Embryonic facial prominence (tissue), 1 donor: Measurements from ENCODE around the gene GMCL1.
"Not testable (repeated sequence)": the region's sequence is repeated elsewhere in the genome, so short reads cannot be mapped to it uniquely, and the experiment has no call there.

Experiments used
- DNase-seq: peaks from one replicate; pipeline ENCODE4 v3.0.0-alpha.2; 2016; ENCODE audit errors: extremely low spot score

GMCL1 gene

DNA sequence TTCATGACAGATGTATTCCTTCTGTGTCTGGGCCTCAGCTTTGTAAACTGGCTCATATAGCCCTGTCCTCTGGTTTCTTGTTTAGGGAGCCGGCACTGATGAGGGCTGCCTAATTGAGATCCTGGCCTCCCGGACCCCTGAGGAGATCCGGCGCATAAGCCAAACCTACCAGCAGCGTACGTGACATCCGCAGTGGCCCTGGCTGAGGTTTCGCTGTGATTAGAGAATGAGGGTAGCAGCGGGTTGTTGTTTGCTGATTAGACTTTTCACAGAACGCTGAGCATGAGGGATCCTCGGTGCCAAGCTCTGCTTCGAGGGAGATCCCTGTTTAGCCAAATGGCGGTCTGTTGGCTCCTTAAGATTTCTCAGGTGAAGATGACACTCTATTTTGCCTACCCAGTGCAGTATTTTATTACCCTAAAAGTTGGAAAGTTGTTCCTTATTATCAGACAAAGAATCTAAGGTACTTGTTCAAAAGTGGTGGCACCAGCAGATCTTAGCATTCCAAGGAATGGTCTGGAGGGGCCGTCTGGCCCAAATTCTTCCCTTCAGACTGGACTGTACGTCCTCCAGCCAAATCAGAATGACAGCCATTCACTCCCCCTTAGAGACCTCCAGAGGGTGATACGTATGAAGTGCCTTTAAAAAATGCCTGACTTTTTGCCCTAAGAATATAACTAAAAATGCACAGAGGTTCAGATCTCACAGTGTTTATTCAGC lies 21.5 kb upstream of the GMCL1 start:
- no peak for DNase-seq

GRCh38 chr2:69810550-69810949 lies 18.9 kb upstream of the GMCL1 start:
- DNase-seq: no peak

- DNase-seq: no peak
These were observed 18.4 kb upstream of the GMCL1 start for GRCh38 chr2:69811018-69811417.

- DNase-seq: no peak
These were observed 17.9 kb upstream of the GMCL1 start for GRCh38 chr2:69811591-69811990.

DNA sequence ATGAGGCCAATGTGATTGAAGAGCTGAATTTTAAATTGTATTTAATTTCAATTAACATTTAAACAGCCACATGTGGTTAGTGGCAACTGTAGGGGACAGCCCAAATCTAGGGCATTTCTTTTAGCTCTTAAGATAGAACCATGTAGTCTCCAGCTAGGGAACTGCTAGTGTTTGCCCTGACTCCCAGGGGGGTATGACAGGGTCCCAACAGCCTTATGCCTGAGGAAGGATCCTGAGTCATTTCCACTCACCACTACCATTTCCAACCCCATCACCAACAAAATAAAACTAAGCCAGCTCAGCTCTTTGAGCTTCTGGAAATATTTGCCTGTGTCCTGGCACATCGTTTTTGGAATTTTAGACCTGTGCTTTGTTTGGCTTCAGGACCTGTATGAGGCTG lies 13.7 kb upstream of the GMCL1 start:
- DNase-seq: no peak

DNA sequence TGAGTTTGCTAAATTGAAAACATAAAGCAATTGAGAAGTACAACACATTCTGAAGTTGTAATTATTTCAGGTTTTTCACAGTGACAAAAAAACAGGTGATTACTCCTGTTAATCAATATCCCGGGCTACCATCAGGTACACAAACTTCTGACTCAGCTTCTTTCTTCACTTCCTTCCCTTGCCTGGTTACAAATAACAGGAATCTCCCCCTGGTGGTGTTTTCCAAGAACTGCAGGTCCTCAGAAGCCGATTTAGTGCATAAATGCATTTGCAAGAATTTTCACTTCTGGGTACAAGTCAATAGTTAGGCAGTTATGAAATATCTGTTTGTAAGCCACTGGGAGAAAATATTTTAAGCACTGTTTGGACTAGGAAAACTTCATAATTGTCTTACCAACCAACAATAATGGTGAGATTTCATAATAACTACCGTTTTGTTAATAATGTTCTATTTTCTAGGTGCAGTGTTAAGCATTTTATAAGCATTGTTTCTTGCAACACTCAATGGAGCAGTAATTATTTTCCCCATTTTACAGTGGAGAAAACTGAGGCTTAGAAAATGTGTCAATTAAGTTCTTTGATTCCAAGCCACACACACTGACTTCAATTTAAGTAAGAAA lies 12.4 kb upstream of the GMCL1 start:
- DNase-seq: peak; percentile 82

DNA sequence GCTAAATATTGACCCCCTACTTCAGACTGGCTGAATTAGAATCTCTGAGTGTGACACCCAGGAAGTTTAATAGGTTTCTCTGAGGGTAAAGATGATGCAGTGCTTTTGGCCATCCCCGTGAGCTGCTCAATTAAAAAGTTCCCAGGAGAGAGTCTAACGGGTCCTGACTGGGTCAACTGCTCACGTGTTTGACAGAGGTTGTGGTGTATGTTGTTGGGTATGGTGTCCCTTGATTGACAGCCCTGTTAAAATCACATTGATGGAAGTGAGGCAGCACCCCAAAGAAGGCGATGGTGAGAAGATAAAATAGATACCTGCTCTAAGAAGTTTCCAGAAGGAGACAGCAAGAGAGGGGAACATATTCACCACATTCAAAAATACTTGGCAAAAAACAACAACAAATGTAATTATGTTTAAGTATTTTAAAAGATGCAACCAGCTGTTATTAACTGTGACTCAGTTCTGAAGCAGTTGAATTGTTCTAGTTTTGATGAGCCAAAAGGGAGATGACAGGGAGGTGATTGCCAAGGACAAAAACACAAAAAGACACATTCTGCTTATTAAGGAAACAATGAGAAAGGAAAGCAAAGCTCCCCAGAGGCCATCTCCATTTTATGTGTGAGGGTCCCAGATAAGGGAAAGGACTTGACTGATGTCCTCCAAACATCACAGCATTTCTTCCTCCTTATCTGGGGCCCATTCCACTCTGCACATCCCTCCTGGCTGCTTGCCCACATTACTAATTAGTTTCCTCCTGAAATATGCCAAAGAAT lies 11.5 kb upstream of the GMCL1 start:
- no peak for DNase-seq

DNA sequence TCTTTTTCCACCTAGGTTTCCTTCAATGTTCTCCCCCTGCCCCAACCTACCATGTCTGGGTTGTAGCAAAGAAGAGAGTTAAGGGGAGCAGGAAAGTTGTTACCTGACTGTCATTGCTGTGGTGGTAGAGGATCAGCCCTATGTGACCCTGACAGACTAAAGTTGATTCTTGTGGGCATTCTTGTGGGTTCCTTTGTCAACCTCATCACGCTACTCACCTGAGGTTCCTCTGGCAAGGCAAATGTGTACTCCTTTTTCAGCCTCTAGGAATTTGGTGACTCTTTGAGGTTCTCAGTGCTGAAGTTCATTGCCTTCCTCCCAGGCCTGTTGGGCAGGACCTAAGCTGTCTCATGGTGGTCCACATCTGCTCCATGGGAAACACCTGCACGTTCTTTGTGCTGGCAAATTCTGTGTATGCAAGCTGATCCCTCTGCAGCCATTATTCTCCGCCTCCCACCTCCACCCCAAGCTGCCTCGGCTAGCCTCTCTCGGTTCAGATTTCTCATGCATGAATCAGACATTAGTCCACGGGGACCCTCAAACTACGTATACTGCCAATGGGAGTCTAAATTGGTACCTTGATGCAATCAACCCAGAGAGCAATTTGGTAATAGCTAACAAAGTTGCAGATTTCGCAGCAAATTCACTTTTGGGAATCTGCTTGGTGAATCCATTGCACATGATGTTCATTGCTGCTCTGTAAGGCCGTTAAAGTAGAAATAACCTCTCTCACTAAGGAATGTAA lies 1.5 kb upstream of the GMCL1 start:
- no peak for DNase-seq

DNA sequence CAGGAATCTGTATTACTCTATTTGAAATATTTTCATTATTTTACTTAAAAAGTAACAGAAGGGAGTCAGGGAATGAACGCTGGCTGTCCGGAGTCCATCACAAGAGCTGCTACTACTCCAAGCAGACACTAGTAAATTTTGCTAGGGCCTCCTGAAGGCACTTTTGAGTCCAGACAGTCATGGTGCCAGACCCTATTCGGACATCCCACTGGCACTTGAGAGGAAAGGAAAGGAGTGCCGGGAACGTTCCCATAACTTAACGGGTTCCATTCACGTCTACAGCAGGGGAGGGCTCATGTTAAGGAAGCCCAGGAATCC lies 563 bp upstream of the GMCL1 start:
- peak; percentile 27 for DNase-seq

GRCh38 chr2:69830045-69830905 lies 815 bp downstream of the GMCL1 start:
- DNase-seq: no peak

- DNase-seq: not testable (repeated sequence)
These were observed 1.4 kb downstream of the GMCL1 start for GRCh38 chr2:69830906-69831241.

DNA sequence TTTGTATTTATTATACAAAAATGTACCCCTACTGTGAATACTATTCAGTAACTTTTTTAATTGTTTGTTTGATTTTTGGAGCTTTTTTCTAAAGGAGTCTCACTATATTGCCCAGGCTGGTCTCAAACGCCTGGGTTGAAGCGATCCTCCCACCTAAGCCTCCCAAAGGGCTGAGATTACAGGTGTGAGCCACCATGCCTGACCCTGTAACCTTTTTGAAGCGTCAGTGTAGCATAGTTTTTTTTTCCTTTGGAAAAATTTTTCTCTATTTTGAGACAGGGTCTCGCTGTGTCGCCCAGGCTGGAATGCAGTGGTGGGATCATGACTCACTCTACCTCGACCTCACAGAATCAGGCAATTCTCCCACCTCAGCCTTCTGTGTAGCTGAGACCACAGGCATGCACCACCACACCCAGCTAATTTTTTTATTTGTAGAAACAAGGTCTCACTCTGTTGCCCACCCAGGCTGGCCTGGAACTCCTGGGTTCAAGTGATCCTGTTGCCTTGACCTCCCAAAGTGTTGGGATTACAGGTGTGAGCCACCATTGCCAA lies 2.0 kb downstream of the GMCL1 start:
- no peak for DNase-seq

- DNase-seq: no peak
These were observed 4.3 kb downstream of the GMCL1 start for GRCh38 chr2:69833752-69834151.

DNA sequence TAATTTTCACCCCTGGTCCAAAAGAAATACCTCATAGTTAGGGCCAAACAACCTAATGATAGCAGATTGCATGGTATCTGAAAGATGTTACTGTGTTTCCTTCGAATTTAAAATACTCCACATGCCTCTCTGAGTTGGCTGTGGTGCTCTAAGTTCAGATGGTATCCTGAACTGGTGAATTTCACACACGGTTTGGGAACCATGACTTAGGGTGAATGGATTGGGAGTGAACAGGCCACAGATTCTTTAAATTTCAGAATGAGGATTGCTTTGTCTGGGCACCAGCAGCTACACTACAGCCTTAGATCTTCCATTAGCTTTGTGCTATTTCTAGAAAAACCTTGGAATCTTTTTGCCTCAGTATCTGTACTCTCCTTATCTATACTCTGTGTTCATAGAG lies 6.2 kb downstream of the GMCL1 start:
- no peak for DNase-seq

DNA sequence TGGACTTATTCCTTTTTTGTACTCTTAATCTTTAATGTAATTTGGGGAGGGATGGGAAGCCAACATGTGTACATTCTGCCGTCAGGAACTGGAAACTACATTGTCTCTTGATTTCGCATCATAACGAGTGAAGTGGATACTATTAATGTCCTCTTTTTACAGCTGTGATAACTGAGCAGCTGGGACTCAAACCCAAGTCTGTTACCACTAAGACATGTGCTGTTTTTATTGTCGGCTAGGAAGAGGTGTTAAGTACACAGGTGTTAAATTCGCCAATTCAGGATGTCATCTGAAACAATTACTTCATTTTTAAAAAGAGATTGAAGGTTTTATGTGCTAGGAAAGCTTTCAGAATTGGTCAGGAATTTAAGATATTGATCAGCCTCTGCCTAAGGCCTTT lies 6.9 kb downstream of the GMCL1 start:
- DNase-seq: no peak

DNA sequence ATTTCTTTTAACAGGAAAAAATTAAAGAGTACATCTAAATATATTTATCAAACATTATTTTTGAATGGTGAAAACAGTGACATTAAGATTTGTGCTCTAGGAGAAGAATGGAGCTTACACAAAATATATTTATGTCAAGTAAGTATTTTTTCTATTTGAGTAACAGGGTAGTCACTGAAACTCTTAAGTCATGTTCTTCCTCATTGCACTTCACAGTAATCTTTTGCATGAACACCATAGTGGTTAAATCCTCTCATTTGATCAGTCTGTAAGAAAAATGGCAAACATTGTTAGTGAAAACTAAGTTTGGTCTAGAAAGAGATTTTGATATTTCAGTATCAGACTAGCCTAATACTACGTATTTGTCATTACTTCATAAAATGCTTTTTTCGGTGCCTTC lies 8.1 kb downstream of the GMCL1 start:
- DNase-seq: no peak

GRCh38 chr2:69843993-69844392 lies 14.5 kb downstream of the GMCL1 start:
- no peak for DNase-seq

DNA sequence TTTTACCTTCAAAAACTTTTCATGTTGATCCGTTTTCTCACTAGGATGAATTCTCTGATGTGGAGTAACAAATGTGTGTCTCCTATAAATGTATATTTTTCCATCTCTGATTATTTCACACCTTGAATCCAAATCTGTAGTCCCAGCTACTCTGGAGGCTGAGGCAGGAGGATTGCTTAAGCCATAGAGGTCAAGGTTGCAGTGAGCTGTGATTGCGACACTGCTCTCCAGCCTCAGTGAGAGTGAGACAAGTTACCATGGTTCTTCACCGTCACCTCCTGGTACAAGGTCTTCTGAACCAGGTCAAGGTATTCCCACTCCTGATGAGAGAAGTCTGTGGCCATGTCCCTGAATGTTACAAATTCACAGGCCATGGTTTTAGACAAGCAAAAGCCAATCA lies 15.1 kb downstream of the GMCL1 start:
- DNase-seq: no peak

GRCh38 chr2:69846182-69847067 lies 17.0 kb downstream of the GMCL1 start:
- DNase-seq: no peak
